HepG2 (cell line): Measurements from ENCODE around the gene ACTR1A.

ENCODE experiments used
- DZIP1 ChIP-seq: sonication (generic); formaldehyde crosslinking; IDR thresholded peaks from 2 replicates; pipeline ENCODE4 v1.5.0; 2020; ENCODE audit warnings: mild to moderate bottlenecking, missing genetic modification reagents
- NR2F6 ChIP-seq, 2 experiments: IDR thresholded peaks; 2 replicates each; pipeline ENCODE4 v1.6.1; 2016; ENCODE audit warnings: antibody characterized with exemption in 1 of 2, mild to moderate bottlenecking in 1 of 2
- POLR2A ChIP-seq, 2 experiments: IDR thresholded peaks; 2 replicates each; pipeline ENCODE4 v1.6.1; 2011; ENCODE audit warnings: low read depth in 2 of 2, low read length in 2 of 2, mild to moderate bottlenecking in 1 of 2, moderate library complexity in 1 of 2; ENCODE audit not compliant: insufficient read depth in 1 of 2
- POLR2AphosphoS5 ChIP-seq: IDR thresholded peaks from 2 replicates; pipeline ENCODE4 v1.6.1; 2012; ENCODE audit warnings: low read depth, low read length
- SAP130 ChIP-seq: IDR thresholded peaks from 2 replicates; pipeline ENCODE4 v1.6.1; 2016; ENCODE audit warnings: low read depth
- SIN3A ChIP-seq: IDR thresholded peaks from 2 replicates; pipeline ENCODE4 v1.6.1; 2011; ENCODE audit warnings: low read depth, mild to moderate bottlenecking, control low read depth, low read length, borderline replicate concordance

- no peak for TF ChIP-seq POLR2AphosphoS5
- TF ChIP-seq NR2F6 (IDR thresholded peaks at IDR 0.05) = no peak
- TF ChIP-seq NR2F6 (CRISPR knock-in tag; IDR thresholded peaks at IDR 0.05) = no peak
- TF ChIP-seq SAP130 (CRISPR knock-in tag) = no peak
- TF ChIP-seq SIN3A = no peak
- TF ChIP-seq POLR2A (IDR thresholded peaks at IDR 0.05; ENCODE audit: insufficient read depth in 1 of 2, low read depth in 2 of 2, low read length in 2 of 2) = no peak
- no peak for TF ChIP-seq DZIP1 (CRISPR knock-in tag)
These were observed 3.2 kb downstream of the ACTR1A start for GRCh38 chr10:102499356-102499755.
